K562 (cell line): ENCODE data around the gene SLC25A26. TPM values are rescaled to one million over a fixed set of nuclear protein-coding genes. Genes with fewer than 3 reads are reported as not detected.

Experiments used
- ATAC-seq: fragments of 200-7000 bp; cut with Tn5 transposase; 3 replicates; pipeline ENCODE4 v1.9.1; 2020; ENCODE audit warnings: moderate library complexity
- BruUV-seq: library from RNA; stranded (reverse); fragments of 400-500 nt; replicated peaks from 2 replicates; lab custom pipeline; 2021; lab: Mats Ljungman, UMichigan
- CTCF ChIA-PET: fragments of 300-600 bp; formaldehyde crosslinking; extraction: SDS; loops from one replicate; lab custom pipeline; 2021; ENCODE audit warnings: low intra/inter-chr PET ratio; lab: Yijun Ruan, JAX
- POLR2A ChIA-PET: fragments of 300-600, 350-650 bp; sonication (Branson Sonifier 250); formaldehyde crosslinking; extraction: SDS; loops from one replicate; lab custom pipeline; 2021; ENCODE audit warnings: antibody characterized with exemption, inconsistent platforms; lab: Yijun Ruan, JAX
- DNase-seq, 4 experiments: peaks; one replicate each; pipeline versions ENCODE4 v3.0.0 to v3.0.0-alpha.2; 2011 to 2018; ENCODE audit warnings: low spot score in 3 of 4, mixed read lengths in 3 of 4; ENCODE audit errors: extremely low read depth in 1 of 4
- FAIRE-seq: peaks from 2 replicates; lab custom pipeline; 2011; peaks lifted over from hg19 to GRCh38; lab: Jason Lieb, UNC
- H2AFZ ChIP-seq: 2 replicates; pipeline ENCODE4 v1.6.0; 2011; ENCODE audit warnings: low read depth, low read length, control low read depth, inconsistent platforms
- H3K27ac ChIP-seq: fragments of 200-600 bp; 3 replicates; pipeline ENCODE4 v1.8.0; 2011; ENCODE audit warnings: low read depth, mild to moderate bottlenecking, control low read depth, inconsistent platforms, low read length, moderate library complexity, mixed read lengths; ENCODE audit errors: extremely low read depth
- H3K27me3 ChIP-seq, 2 experiments: fragments of 300-600 bp in 1 of 2; 2 replicates in 1 of 2; 3 replicates in 1 of 2; pipeline versions ENCODE4 v1.6.0 to v1.8.0; 2011; ENCODE audit warnings: inconsistent platforms in 2 of 2, low read length in 2 of 2, mild to moderate bottlenecking in 1 of 2, mixed read lengths in 1 of 2, moderate library complexity in 1 of 2; ENCODE audit not compliant: control insufficient read depth in 2 of 2, insufficient read depth in 2 of 2
- H3K36me3 ChIP-seq: fragments of 300-600 bp; 3 replicates; pipeline ENCODE4 v1.8.0; 2011; ENCODE audit warnings: mild to moderate bottlenecking, low read length, inconsistent platforms; ENCODE audit not compliant: control insufficient read depth, insufficient read depth
- H3K4me1 ChIP-seq, 2 experiments: fragments of 200-600 bp in 1 of 2; replicated peaks in 1 of 2; 2 replicates in 1 of 2; 3 replicates in 1 of 2; pipeline versions ENCODE4 v1.5.1 to v1.8.0; 2011; ENCODE audit warnings: inconsistent platforms in 2 of 2, low read length in 2 of 2, mild to moderate bottlenecking in 1 of 2, mixed read lengths in 1 of 2, moderate library complexity in 1 of 2; ENCODE audit not compliant: control insufficient read depth in 2 of 2, insufficient read depth in 2 of 2
- H3K4me2 ChIP-seq: 2 replicates; pipeline ENCODE4 v1.6.1; 2011; ENCODE audit warnings: low read length, control low read depth, inconsistent platforms, mixed read lengths; ENCODE audit not compliant: insufficient read depth
- H3K4me3 ChIP-seq: fragments of 200-600 bp; sonication (generic), shearing (Covaris generic); 2 replicates; pipeline ENCODE4 v1.5.1; 2016; ENCODE audit warnings: control low read depth, inconsistent platforms
- H3K79me2 ChIP-seq: fragments of 200-600 bp; 3 replicates; pipeline ENCODE4 v1.8.0; 2011; ENCODE audit warnings: low read length, inconsistent platforms; ENCODE audit not compliant: control insufficient read depth, insufficient read depth
- H3K9ac ChIP-seq, 2 experiments: 2 replicates each; pipeline versions ENCODE4 v1.6.0 to v1.6.1; 2011; ENCODE audit warnings: low read depth in 2 of 2, low read length in 2 of 2, control low read depth in 1 of 2, inconsistent platforms in 1 of 2, mild to moderate bottlenecking in 1 of 2, mixed read lengths in 1 of 2; ENCODE audit not compliant: insufficient read depth in 1 of 2
- H3K9me1 ChIP-seq: one replicate; pipeline ENCODE4 v1.6.0; 2011; ENCODE audit warnings: inconsistent platforms, mild to moderate bottlenecking, low read length, moderate library complexity; ENCODE audit not compliant: control insufficient read depth, insufficient read depth
- H3K9me3 ChIP-seq: replicated peaks from 2 replicates; pipeline ENCODE4 v1.5.1; 2011; ENCODE audit warnings: low read depth, low read length, inconsistent platforms; ENCODE audit not compliant: control insufficient read depth, insufficient read depth
- H4K20me1 ChIP-seq: replicated peaks from 2 replicates; pipeline ENCODE4 v1.6.1; 2011; ENCODE audit warnings: low read length, inconsistent platforms, mixed read lengths; ENCODE audit not compliant: control insufficient read depth, insufficient read depth
- ARHGAP35 ChIP-seq: fragments of 450-650 bp; IDR thresholded peaks from 2 replicates; pipeline ENCODE4 v1.6.1; 2018; ENCODE audit not compliant: partially characterized antibody
- BCL6 ChIP-seq: fragments of 250-450 bp; sonication (Bioruptor Pico); IDR thresholded peaks from 2 replicates; pipeline ENCODE4 v1.4.0; 2020
- CBX8 ChIP-seq: fragments of 200-600 bp; sonication (generic); IDR thresholded peaks from 2 replicates; pipeline ENCODE4 v1.6.1; 2012; ENCODE audit warnings: borderline replicate concordance, mixed run types, low read depth, mild to moderate bottlenecking, moderate library complexity, mixed read lengths, low read length, control low read depth, inconsistent platforms; ENCODE audit not compliant: poor library complexity, severe bottlenecking; ENCODE audit errors: extremely low read depth
- CHCHD3 ChIP-seq: fragments of 250-450 bp; sonication (Bioruptor Pico); IDR thresholded peaks from 2 replicates; pipeline ENCODE4 v2.1.2; 2022; ENCODE audit warnings: mild to moderate bottlenecking
- ETS1 ChIP-seq: conservative IDR thresholded peaks from 2 replicates; pipeline ENCODE4 v1.6.1; 2011; ENCODE audit warnings: low read depth, mild to moderate bottlenecking, low read length; ENCODE audit not compliant: control insufficient read depth
- NFIC ChIP-seq: fragments of 450-650 bp; IDR thresholded peaks from 2 replicates; pipeline ENCODE4 v1.6.1; 2017; ENCODE audit warnings: mild to moderate bottlenecking, inconsistent platforms
- RNF2 ChIP-seq: sonication (generic); IDR thresholded peaks from 2 replicates; pipeline ENCODE4 v1.6.1; 2016
- TCF7L2 ChIP-seq: fragments of 150-350 bp; IDR thresholded peaks from 2 replicates; pipeline ENCODE4 v1.6.1; 2016; ENCODE audit warnings: low read depth, mild to moderate bottlenecking, low read length, moderate library complexity
- ZNF696 ChIP-seq: fragments of 250-450 bp; sonication (Bioruptor Pico); conservative IDR thresholded peaks from 2 replicates; pipeline ENCODE4 v1.4.0; 2020; ENCODE audit warnings: mild to moderate bottlenecking, moderate library complexity
- ZSCAN32 ChIP-seq: fragments of 450-650 bp; formaldehyde crosslinking; IDR thresholded peaks from 2 replicates; pipeline ENCODE4 v1.4.0; 2020; ENCODE audit warnings: mild to moderate bottlenecking, moderate library complexity
- WGBS: fragments of 100-300 bp; shearing (Covaris generic); methylation state at CpG from one replicate; pipeline ENCODE4 v1.1.6; 2016; ENCODE audit warnings: low coverage, mixed read lengths; ENCODE audit not compliant: insufficient coverage; ENCODE audit errors: missing lambda C conversion rate; 5-methylcytosine and 5-hydroxymethylcytosine counted together
- in situ Hi-C: fragments of 300-500 bp; cut with MboI; formaldehyde crosslinking; loops from 4 replicates; pipeline ENCODE4 v1.15.0; 2018; ENCODE audit warnings: inconsistent platforms, mixed read lengths
- intact Hi-C: fragments of 100-400 bp; cut with micrococcal nuclease; formaldehyde crosslinking; loops from 2 replicates; pipeline ENCODE4 v1.14.2; 2022
- polyA plus RNA-seq, 8 experiments: library from polyadenylated mRNA; depleted of rRNA in 4 of 8; stranded (reverse) in 5 of 8; unstranded in 3 of 8; fragments of >200 nt; fragmentation: Nextera tagmentation in 2 of 8; fragmentation: Illumina TruSeq in 1 of 8; extraction: Ambion mirVana in 2 of 8; extraction: Trizol in 1 of 8; gene quantifications; 2 replicates each; pipeline versions ENCODE4 v1.2.1 to v1.2.3, GENCODE V29; 2011 to 2014; ENCODE audit warnings: inconsistent platforms in 1 of 8, missing spikeins in 1 of 8
- total RNA-seq, 7 experiments: library from RNA; depleted of rRNA in 6 of 7; stranded (reverse); fragments of >200 nt in 6 of 7; fragmentation: Illumina TruSeq in 2 of 7; extraction: Trizol in 2 of 7; gene quantifications; 2 replicates each; pipeline versions ENCODE4 v1.2.1 to v1.2.3, GENCODE V29; 2011 to 2021; ENCODE audit warnings: low replicate concordance in 1 of 7
- TF ChIP-seq, protein P1 (sequence below): fragments of 450-650 bp; formaldehyde crosslinking; IDR thresholded peaks from 2 replicates; pipeline ENCODE4 v1.4.0; 2020; ENCODE audit warnings: mild to moderate bottlenecking, mixed read lengths
- TF ChIP-seq, protein P2 (sequence below): fragments of 250-450 bp; sonication (Bioruptor Pico); IDR thresholded peaks from 2 replicates; pipeline ENCODE4 v1.8.0; 2021; ENCODE audit warnings: moderate library complexity, mild to moderate bottlenecking, inconsistent platforms

The SLC25A26 gene
- total and polyA plus RNA-seq, 9 of the 15 experiments (the other 6 are each of a cell fraction or from before 2014, with no cell fraction given): 7.2 to 29.1 (median 12.6) TPM

DNA sequence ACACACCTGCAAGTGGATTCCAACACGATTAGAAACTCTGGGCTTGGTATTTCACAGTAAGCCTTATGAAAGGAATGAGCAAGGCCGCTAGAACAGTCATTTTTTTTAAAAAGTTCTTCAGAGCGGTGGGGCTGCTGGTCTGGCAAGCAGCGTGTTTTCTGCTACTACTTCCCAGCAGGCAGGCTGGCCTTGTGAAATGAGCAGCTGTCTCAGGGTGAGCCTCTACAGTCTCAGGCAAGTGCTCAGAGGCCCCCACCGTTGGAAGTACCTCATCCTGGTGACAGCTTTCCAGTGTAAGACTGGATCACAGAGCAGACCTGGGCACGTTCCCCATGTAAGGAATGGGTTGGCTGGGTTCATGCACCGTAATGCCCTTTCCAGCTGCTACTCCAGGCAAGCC is 160.8 kb downstream of the SLC25A26 start:
- Histone ChIP-seq H3K27ac (no peak overlapping the region), H3K9ac (no peak overlapping the region), H4K20me1 (no peaks in the 10 kb centered on the region), H3K4me3 (no peak overlapping the region), H3K79me2 (no peaks in the 10 kb centered on the region), H3K4me2 (no peak overlapping the region), H3K9me1 (no peaks in the 10 kb centered on the region), H3K9me3 (no peaks in the 10 kb centered on the region), H3K36me3 (peaks cover 10% of the 10 kb centered on the region; the same call in 1 of the 3 replicates), H3K27me3 (no peaks in the 10 kb centered on the region), H3K4me1 (peaks cover 0 to under 1% of the 10 kb centered on the region in 2 experiments; a peak in 2 of 5 replicates), H2AFZ (no peak overlapping the region)
- WGBS: 74% methylated on average over 7 of the region's 7 CpGs
- POLR2A ChIA-PET: no interaction called here
- CTCF ChIA-PET: no interaction called here
- ATAC-seq: no peak
- no peak for FAIRE-seq
- DNase-seq: no peak
- no TSS peak for BruUV-seq
- TF ChIP-seq BCL6 (CRISPR knock-in tag): no peak
- no peak for TF ChIP-seq NFIC
- TF ChIP-seq ZNF696 (CRISPR knock-in tag): no peak
- TF ChIP-seq CBX8: no peak
- TF ChIP-seq CHCHD3 (CRISPR knock-in tag): no peak
- no peak for TF ChIP-seq ARHGAP35
- no peak for TF ChIP-seq ZSCAN32 (CRISPR knock-in tag)
- TF ChIP-seq, protein P1, sequence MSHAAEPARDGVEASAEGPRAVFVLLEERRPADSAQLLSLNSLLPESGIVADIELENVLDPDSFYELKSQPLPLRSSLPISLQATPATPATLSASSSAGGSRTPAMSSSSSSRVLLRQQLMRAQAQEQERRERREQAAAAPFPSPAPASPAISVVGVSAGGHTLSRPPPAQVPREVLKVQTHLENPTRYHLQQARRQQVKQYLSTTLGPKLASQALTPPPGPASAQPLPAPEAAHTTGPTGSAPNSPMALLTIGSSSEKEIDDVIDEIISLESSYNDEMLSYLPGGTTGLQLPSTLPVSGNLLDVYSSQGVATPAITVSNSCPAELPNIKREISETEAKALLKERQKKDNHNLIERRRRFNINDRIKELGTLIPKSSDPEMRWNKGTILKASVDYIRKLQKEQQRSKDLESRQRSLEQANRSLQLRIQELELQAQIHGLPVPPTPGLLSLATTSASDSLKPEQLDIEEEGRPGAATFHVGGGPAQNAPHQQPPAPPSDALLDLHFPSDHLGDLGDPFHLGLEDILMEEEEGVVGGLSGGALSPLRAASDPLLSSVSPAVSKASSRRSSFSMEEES (CRISPR knock-in tag): no peak
- no peak for TF ChIP-seq RNF2
- TF ChIP-seq, protein P2, sequence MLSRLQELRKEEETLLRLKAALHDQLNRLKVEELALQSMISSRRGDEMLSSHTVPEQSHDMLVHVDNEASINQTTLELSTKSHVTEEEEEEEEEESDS (CRISPR knock-in tag): no peak
- TF ChIP-seq ETS1: no peak
- TF ChIP-seq TCF7L2: no peak
- intact Hi-C loops: no loop called here
- in situ Hi-C loops: no loop called here
